ENCODE data around the gene ALKBH8.

ALKBH8 gene

DNA sequence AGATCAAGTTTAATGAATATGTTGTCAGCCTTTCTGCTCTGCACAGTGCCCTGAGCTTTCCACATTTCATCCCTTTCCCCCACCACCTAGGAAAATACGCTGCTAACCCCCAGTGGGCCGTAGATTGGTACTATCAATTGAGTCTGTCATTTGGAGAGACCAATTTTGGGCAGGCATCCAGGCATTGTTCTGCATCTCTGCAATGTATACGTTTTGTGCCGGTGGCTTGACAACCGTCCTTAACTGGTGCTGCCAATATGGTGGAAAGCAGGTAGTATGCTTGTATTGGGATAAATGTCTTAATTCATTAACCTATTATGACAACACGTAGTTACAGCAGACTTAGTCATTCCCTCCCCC is 26.7 kb upstream of the ALKBH8 start:
- Histone ChIP-seq H3K27me3 (peaks cover 80% of the 10 kb centered on the region), H3K9me3 (peaks cover 4% of the 10 kb centered on the region; the same call in 1 of the 2 replicates), H3K36me3 (no peaks in the 10 kb centered on the region), H3K4me3 (ENCODE audit: low read depth, low read length) (no peak overlapping the region), H3K4me1 (no peaks in the 10 kb centered on the region)
- no peak for DNase-seq
- TF ChIP-seq, protein P1, sequence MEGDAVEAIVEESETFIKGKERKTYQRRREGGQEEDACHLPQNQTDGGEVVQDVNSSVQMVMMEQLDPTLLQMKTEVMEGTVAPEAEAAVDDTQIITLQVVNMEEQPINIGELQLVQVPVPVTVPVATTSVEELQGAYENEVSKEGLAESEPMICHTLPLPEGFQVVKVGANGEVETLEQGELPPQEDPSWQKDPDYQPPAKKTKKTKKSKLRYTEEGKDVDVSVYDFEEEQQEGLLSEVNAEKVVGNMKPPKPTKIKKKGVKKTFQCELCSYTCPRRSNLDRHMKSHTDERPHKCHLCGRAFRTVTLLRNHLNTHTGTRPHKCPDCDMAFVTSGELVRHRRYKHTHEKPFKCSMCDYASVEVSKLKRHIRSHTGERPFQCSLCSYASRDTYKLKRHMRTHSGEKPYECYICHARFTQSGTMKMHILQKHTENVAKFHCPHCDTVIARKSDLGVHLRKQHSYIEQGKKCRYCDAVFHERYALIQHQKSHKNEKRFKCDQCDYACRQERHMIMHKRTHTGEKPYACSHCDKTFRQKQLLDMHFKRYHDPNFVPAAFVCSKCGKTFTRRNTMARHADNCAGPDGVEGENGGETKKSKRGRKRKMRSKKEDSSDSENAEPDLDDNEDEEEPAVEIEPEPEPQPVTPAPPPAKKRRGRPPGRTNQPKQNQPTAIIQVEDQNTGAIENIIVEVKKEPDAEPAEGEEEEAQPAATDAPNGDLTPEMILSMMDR (IDR thresholded peaks at IDR 0.05; ENCODE audit: low read depth, low read length) = no peak

DNA sequence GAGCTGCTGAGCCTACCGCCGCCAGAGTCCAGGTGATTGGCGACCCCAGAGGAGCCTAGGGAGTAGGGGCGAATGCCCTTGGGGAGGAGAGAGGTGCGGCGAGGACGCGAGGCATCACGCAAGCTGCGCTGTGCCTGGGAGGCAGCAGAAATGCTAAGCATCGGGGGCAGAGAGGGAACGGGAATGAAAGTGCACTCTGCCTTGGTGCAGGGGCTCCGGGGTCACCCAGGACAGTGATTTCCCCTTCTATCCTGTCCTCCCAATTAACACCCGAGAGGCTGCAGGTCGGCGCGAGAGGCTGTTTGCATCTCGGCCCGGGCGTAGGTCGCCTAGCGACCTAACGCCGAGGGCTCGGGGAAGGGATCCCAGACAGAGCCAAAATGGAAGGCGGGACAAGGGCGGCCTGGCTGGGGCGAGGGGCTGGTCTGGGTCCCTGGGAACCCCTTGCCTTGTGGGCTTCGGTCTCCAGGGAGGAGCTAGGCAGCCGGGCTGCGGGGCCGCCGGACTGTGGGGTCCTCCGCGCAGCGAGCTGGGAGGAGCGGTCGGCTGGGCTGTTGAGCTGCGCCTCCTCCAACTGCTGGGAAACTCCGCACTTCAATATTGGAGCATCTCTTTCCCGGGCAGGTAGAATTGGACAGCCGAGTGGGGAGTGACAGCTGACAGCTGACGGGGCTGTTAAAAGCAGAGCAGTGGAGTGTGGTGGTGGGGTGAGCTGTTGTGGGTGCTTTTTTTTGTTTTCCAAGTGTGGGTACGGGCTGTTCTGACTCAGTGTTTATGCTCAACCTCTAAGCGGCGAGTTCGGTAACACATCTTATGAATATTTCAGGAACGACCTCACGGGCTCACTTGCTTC is 26.1 kb upstream of the ALKBH8 start:
- H3K36me3 ChIP-seq = no peaks in the 10 kb centered on the region
- peak; percentile 23 for DNase-seq
- H3K4me3 ChIP-seq (ENCODE audit: low read depth, low read length) = peak overlapping the region; percentile 67
- peaks cover 86% of the 10 kb centered on the region for H3K27me3 ChIP-seq
- no peaks in the 10 kb centered on the region for H3K4me1 ChIP-seq
- TF ChIP-seq, protein P1 (IDR thresholded peaks at IDR 0.05; ENCODE audit: low read depth, low read length) = no peak
- peaks cover 4% of the 10 kb centered on the region; the same call in 1 of the 2 replicates for H3K9me3 ChIP-seq

DNA sequence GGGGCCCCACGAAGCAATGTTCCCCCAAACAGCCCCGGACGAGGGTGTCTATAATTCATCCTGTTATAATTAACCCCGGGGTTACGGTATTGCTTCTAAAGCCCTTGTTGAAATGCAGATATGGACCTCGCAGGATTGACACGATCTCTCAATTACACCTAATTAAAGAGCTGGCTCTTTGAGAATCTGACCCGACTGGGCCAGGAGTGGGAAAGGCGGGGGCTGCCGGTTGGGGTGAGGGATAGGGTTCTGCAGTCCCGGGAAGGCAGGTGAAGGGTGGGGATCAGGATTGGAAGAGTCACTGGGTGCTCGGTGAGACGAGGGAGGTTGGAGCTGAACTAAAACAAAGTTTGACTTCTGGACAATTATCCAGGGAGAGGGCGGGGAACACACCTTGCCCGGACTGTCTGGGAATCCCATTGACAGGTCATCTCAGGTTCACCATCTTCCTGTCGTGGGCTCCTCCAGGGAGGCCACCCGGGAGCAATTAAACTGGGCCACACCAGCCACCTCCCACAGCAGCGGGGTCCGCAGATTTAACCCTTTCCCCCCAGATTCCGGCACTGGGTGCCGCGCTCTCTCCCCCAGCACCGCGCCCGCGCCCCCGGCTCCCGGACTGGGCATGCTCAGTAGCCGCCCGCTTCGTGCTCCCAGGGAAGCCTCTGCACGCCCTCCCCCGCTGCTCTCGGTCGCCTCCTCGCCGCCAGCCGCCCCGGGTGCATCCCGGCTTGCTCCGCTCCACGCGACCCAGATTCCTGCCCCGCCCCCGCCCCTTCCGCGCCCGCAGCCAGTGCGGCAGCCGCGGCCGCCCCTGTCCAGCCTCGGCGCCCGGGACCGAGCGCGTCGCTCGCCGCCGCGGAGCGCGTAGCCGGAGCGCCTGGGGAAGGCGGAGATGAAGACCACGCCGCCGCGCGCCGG is 25.2 kb upstream of the ALKBH8 start, which contains the start of gene ELMOD1:
Gene ELMOD1, plus strand, starts transcription at position 688 of the 918 bp plus-strand sequence. CDS start 27,043 bp downstream, outside the sequence.
- H3K4me3 ChIP-seq (ENCODE audit: low read depth, low read length) = peak within 1 kb of the TSS; percentile 67
- H3K9me3 ChIP-seq = peaks cover 4% of the 10 kb centered on the region; the same call in 1 of the 2 replicates
- H3K27me3 ChIP-seq = peaks cover 88% of the 10 kb centered on the region
- H3K4me1 ChIP-seq = no peaks in the 10 kb centered on the region
- no peaks in the 10 kb centered on the region for H3K36me3 ChIP-seq
- DNase-seq = peak; percentile 76
- TF ChIP-seq, protein P1 (IDR thresholded peaks at IDR 0.05; ENCODE audit: low read depth, low read length) = no peak

GRCh38 chr11:107587306-107587979 is 21.9 kb upstream of the ALKBH8 start:
- H3K4me3 ChIP-seq (ENCODE audit: low read depth, low read length) = no peak overlapping the region
- H3K4me1 ChIP-seq = no peaks in the 10 kb centered on the region
- TF ChIP-seq, protein P1 (IDR thresholded peaks at IDR 0.05; ENCODE audit: low read depth, low read length) = no peak
- DNase-seq = no peak
- H3K27me3 ChIP-seq = peaks cover 68% of the 10 kb centered on the region
- peaks cover 4% of the 10 kb centered on the region; the same call in 1 of the 2 replicates for H3K9me3 ChIP-seq
- H3K36me3 ChIP-seq = no peaks in the 10 kb centered on the region

- TF ChIP-seq, protein P1 (IDR thresholded peaks at IDR 0.05; ENCODE audit: low read depth, low read length) = no peak
- no peaks in the 10 kb centered on the region for H3K4me1 ChIP-seq
- peaks cover 33% of the 10 kb centered on the region for H3K27me3 ChIP-seq
- H3K4me3 ChIP-seq (ENCODE audit: low read depth, low read length) = no peak overlapping the region
- H3K9me3 ChIP-seq = no peaks in the 10 kb centered on the region; the same call in 1 of the 2 replicates
- no peaks in the 10 kb centered on the region for H3K36me3 ChIP-seq
- DNase-seq = no peak
These were observed 18.2 kb upstream of the ALKBH8 start for GRCh38 chr11:107583629-107584195.

Measured in BE2C (cell line).